Myocyte (in vitro differentiated cells): Measurements from ENCODE around the gene NCLN. TPM values are rescaled to one million over a fixed set of nuclear protein-coding genes. Genes with fewer than 3 reads are reported as not detected.

Experiments used
- DNase-seq: peaks from one replicate; pipeline ENCODE4 v3.0.0-alpha.2; 2012; ENCODE audit warnings: low read depth
- polyA plus RNA-seq: library from polyadenylated mRNA; unstranded; fragments of >200 nt; gene quantifications from one replicate; pipeline ENCODE4 v1.2.1, GENCODE V29; 2012; ENCODE audit warnings: missing spikeins
- total RNA-seq: library from RNA; depleted of rRNA; stranded (reverse); fragments of >200 nt; gene quantifications from 2 replicates; pipeline ENCODE4 v1.2.3, GENCODE V29; 2014

NCLN gene, protein sequence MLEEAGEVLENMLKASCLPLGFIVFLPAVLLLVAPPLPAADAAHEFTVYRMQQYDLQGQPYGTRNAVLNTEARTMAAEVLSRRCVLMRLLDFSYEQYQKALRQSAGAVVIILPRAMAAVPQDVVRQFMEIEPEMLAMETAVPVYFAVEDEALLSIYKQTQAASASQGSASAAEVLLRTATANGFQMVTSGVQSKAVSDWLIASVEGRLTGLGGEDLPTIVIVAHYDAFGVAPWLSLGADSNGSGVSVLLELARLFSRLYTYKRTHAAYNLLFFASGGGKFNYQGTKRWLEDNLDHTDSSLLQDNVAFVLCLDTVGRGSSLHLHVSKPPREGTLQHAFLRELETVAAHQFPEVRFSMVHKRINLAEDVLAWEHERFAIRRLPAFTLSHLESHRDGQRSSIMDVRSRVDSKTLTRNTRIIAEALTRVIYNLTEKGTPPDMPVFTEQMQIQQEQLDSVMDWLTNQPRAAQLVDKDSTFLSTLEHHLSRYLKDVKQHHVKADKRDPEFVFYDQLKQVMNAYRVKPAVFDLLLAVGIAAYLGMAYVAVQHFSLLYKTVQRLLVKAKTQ
- total RNA-seq: 58.1 and 61.5 TPM in 2 replicates
- polyA plus RNA-seq: 68.8 TPM

DNA sequence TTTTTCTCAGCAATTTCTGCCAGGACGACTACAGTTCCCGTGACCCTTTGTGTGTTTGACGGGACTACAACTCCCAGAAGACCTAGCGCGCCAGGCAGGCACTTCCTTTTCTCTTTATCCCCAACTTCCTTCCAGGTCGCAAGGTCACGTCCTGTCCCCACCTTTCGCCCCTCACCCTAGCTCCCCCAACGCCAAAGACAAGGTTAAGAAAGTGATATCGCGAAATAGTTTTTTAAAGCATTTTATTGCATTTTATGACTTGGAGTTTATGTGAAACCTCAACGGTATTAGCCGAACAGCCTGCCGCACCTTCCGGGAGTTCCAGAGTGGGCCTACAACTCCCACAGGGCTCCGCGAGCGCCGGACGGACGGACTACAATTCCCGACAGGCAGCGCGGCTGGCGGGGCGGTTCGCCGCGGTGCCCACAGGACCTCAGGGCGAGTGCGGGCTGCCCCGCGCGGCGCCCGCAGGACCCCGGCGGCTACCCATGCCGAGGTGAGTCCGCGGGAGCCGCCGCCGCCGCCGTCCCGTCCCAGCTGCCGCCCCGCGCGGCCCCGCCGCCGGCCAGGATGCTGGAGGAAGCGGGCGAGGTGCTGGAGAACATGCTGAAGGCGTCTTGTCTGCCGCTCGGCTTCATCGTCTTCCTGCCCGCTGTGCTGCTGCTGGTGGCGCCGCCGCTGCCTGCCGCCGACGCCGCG is at the start of gene NCLN:
Gene NCLN, plus strand, starts transcription at position 470 of the 699 bp plus-strand sequence. Its CDS starts 101 bp downstream, at position 571.
- peak; percentile 97 for DNase-seq

DNA sequence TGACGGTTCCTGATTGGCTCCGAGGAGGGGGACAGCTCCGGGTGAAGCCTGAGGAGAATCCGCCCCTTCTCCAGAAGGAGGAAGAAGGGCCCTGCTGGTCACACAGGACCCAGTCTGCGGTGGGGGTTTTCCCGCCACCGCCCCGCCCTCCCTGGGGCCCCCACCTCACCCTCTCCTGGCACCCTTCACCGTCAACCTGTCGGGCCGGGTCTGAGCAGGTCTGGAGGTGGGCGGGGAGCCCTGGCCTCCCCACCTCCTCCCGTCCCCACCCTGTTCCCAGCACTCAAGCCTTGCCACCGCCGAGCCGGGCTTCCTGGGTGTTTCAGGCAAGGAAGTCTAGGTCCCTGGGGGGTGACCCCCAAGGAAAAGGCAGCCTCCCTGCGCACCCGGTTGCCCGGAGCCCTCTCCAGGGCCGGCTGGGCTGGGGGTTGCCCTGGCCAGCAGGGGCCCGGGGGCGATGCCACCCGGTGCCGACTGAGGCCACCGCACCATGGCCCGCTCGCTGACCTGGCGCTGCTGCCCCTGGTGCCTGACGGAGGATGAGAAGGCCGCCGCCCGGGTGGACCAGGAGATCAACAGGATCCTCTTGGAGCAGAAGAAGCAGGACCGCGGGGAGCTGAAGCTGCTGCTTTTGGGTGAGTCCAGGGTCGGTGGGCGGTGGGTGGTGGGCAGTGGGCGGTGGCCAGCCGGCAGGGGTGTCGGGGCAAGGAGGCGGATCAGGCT is 49.6 kb upstream of the NCLN start, which contains the start of gene GNA15:
Gene GNA15, plus strand, starts transcription at position 73 of the 723 bp plus-strand sequence. Its CDS starts 418 bp downstream, at position 491.
- no peak for DNase-seq

- DNase-seq: no peak
Measured at GRCh38 chr19:3136684-3137055, 49.1 kb upstream of the NCLN start.

DNA sequence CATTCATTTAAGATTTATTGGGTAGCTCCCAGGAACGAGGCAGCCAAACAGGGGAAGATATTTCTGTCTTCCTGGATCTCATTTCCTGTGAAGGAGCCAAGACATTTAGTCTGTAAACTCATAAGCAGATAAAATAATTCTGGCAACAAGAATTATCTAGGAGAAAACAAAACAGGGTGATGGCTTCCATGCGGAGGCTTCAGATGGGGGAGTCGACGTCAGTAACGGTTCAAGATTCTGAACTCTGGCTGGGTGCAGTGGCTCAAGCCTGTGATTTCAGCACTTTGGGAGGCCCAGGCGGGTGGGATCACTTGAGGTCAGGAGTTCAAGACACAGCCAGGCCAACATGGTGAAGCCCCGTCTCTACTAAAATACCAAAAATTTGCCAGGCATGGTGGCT is 48.6 kb upstream of the NCLN start:
- DNase-seq: no peak

GRCh38 chr19:3138268-3138667 is 47.5 kb upstream of the NCLN start:
- DNase-seq: no peak

DNA sequence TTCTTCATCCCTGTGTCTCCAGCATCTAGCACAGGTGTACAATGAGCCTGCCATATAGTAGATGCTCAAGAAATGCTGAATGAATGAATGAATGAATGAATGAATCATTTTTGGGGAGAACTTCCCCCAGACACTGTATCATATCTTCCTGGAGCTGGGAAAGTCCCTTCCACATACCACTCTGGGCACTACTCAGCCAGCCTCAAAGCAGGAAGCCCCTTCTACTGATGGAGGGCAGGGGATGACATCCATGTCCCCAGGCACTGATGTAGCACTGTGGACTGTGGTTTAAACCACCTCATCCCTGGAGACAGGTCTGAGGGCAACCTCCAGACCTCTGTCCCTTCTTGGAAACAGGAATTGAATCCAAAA is 45.1 kb upstream of the NCLN start:
- DNase-seq: no peak

GRCh38 chr19:3142292-3142670 is 43.4 kb upstream of the NCLN start:
- DNase-seq: peak; percentile 83

- DNase-seq: no peak
Measured at GRCh38 chr19:3142781-3143337, 42.9 kb upstream of the NCLN start.

- no peak for DNase-seq
Measured at GRCh38 chr19:3145909-3146676, 39.6 kb upstream of the NCLN start.

DNA sequence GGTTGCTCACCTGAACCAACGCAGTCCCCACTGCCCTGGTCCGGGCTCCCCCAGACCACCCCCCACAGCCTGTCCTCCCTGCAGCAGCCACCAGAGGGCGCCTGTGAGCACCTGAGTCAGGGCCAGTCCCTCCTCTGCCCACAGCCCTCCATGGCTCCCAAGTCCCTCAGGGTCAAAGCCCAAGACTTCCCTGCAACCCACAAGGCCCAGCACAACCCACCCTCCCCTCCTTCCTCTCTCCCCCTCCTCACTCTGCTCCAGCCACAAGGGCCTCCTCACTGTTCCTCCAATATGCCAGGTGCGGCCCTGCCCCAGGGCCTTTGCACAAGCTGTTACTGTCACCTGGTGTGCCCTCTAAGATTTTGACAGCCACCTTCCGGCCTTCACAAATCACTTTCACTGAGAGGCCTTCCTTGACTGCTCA is 39.0 kb upstream of the NCLN start:
- DNase-seq: no peak

DNA sequence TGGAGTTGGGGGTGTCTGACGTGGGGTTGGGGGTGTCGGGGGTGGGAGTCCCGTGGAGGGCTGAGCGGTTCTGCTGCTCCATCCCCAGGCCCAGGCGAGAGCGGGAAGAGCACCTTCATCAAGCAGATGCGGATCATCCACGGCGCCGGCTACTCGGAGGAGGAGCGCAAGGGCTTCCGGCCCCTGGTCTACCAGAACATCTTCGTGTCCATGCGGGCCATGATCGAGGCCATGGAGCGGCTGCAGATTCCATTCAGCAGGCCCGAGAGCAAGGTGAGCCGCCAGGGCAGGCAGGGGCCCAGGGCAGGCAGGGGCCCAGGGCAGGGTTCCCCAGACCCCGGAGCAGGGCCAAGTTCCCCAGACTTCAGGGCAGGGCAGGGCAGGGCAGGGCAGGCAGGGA is 37.2 kb upstream of the NCLN start:
- no peak for DNase-seq

DNA sequence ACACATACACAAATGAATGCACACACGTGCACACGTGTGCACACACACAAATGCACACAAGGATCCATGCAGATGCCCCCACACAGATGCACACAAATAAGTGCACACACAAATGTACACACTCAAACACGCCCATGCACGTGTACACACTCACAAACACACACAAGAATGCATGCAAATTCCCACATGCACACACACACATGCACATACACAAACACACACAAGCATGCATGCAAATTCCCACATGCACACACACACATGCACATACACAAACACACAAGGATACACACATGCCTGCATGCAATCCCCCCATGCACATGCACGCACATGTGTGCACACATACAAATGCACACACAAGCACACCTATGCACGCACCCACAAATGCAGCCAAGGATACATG is 36.6 kb upstream of the NCLN start:
- DNase-seq: no peak

GRCh38 chr19:3149526-3150505 is 35.9 kb upstream of the NCLN start:
- no peak for DNase-seq

GRCh38 chr19:3150739-3151329 is 34.9 kb upstream of the NCLN start:
- DNase-seq: no peak

DNA sequence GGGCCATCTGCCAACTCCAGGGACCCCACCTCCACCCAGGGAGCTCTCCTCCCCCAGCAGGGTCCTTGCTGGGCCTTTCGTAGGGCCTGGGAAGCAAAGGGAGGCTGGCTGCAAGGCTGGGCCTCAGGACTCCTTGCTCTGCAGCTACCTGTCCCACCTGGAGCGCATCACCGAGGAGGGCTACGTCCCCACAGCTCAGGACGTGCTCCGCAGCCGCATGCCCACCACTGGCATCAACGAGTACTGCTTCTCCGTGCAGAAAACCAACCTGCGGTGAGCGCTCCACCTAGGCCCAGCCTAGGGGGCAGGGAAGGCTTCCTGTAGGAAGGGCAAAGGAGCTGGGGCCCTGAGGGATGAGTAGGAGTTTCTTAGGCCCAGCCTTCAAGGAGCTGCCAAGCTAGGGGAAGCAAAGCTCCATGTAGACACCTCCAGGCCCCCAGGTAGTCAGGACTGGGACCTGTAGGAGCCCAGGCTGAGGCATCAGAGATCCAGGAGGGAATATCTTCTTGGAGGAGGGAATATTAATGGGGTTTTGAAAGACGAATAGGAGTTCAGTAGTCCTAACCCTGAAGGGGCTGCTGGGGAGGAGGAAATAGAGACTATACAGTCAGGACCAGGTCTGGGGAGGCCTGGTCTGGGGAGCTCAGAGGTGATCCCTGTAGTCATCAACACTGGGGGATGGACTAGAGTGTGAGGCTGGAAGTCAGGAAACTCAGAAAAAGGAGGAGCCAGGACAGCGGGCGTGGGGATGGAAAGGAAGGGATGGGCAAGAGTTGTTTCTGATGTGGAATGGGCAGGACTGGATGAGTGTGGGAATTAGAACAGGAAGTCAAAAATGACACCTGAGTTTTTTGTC is 33.9 kb upstream of the NCLN start:
- DNase-seq: no peak

DNA sequence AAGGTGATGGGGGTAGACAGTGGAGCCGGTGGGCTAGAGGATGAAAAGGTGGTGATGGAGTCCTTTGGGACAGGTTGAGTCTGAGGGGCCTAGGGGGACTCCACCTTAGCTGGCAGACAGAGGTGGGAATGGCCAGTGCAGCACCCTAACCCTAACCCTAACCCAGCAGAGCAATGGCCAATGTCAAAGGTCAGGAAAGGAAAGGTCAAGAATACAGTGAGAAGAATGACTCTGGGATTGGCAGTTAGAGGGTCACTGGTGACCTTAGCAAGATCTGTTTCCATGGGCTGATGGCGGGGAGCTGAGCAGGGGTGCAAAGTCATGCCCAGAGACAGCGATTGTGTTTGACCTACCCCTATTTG is 33.3 kb upstream of the NCLN start:
- DNase-seq: no peak

GRCh38 chr19:3153286-3154230 is 32.2 kb upstream of the NCLN start:
- no peak for DNase-seq
